IPS-15b (cell line): ENCODE results near the gene BEST2.
"Not testable (repeated sequence)": the region's sequence is repeated elsewhere in the genome, so short reads cannot be mapped to it uniquely, and the experiment has no call there.

Experiments used
- H3K27me3 ChIP-seq: one replicate; pipeline ENCODE4 v1.6.1; 2013; ENCODE audit warnings: low read length; ENCODE audit not compliant: control insufficient read depth, insufficient read depth
- H3K36me3 ChIP-seq: one replicate; pipeline ENCODE4 v1.6.1; 2013; ENCODE audit warnings: low read length; ENCODE audit not compliant: control insufficient read depth, insufficient read depth
- H3K4me1 ChIP-seq: one replicate; pipeline ENCODE4 v1.6.1; 2013; ENCODE audit warnings: mild to moderate bottlenecking, low read length; ENCODE audit not compliant: control insufficient read depth, insufficient read depth
- H3K4me3 ChIP-seq: one replicate; pipeline ENCODE4 v1.5.1; 2013; ENCODE audit warnings: low read depth, low read length
- H3K9ac ChIP-seq: one replicate; pipeline ENCODE4 v1.6.1; 2013; ENCODE audit warnings: low read depth, mild to moderate bottlenecking, low read length
- H3K9me3 ChIP-seq: one replicate; pipeline ENCODE4 v1.6.1; 2013; ENCODE audit warnings: mild to moderate bottlenecking, low read length; ENCODE audit not compliant: control insufficient read depth, insufficient read depth

The BEST2 gene

GRCh38 chr19:12791345-12792050 is 39.9 kb downstream of the BEST2 start, which contains the start of gene JUNB:
Gene JUNB (plus strand): TSS chr19:12791486. CDS start chr19:12791772, 286 bp downstream.
- Histone ChIP-seq H3K4me3 (peak within 1 kb of the TSS; percentile 87), H3K4me1 (peaks cover 22% of the 10 kb centered on the region), H3K27me3 (peaks cover 3% of the 10 kb centered on the region), H3K9me3 (no peaks in the 10 kb centered on the region), H3K9ac (peak within 1 kb of the TSS; percentile 70), H3K36me3 (no peaks in the 10 kb centered on the region)

GRCh38 chr19:12792051-12792852 is 40.7 kb downstream of the BEST2 start:
- Histone ChIP-seq H3K9ac (peak overlapping the region; percentile 70), H3K27me3 (peaks cover 3% of the 10 kb centered on the region), H3K4me1 (peaks cover 22% of the 10 kb centered on the region), H3K9me3 (no peaks in the 10 kb centered on the region), H3K4me3 (peak overlapping the region; percentile 87), H3K36me3 (no peaks in the 10 kb centered on the region)

GRCh38 chr19:12792853-12793289 is 41.3 kb downstream of the BEST2 start:
- H3K27me3 ChIP-seq = peaks cover 3% of the 10 kb centered on the region
- no peaks in the 10 kb centered on the region for H3K36me3 ChIP-seq
- H3K4me1 ChIP-seq = peaks cover 22% of the 10 kb centered on the region
- H3K4me3 ChIP-seq = peak overlapping the region; percentile 87
- H3K9me3 ChIP-seq = no peaks in the 10 kb centered on the region
- peak overlapping the region; percentile 37 for H3K9ac ChIP-seq

GRCh38 chr19:12793290-12794195 is 42.0 kb downstream of the BEST2 start:
- Histone ChIP-seq H3K36me3 (no peaks in the 10 kb centered on the region), H3K9me3 (no peaks in the 10 kb centered on the region), H3K9ac (no peak overlapping the region), H3K4me3 (peak overlapping the region; percentile 87), H3K27me3 (peaks cover 3% of the 10 kb centered on the region), H3K4me1 (peaks cover 16% of the 10 kb centered on the region)

GRCh38 chr19:12794196-12794941 is 42.8 kb downstream of the BEST2 start:
- H3K36me3 ChIP-seq = peaks cover 2% of the 10 kb centered on the region
- H3K9me3 ChIP-seq = no peaks in the 10 kb centered on the region
- H3K9ac ChIP-seq = no peak overlapping the region
- H3K4me1 ChIP-seq = peaks cover 16% of the 10 kb centered on the region
- peak overlapping the region; percentile 49 for H3K4me3 ChIP-seq
- H3K27me3 ChIP-seq = peaks cover 3% of the 10 kb centered on the region

GRCh38 chr19:12794971-12795381 is 43.4 kb downstream of the BEST2 start:
- Histone ChIP-seq H3K4me1 (peaks cover 16% of the 10 kb centered on the region), H3K9ac (no peak overlapping the region), H3K36me3 (peaks cover 8% of the 10 kb centered on the region), H3K4me3 (no peak overlapping the region), H3K27me3 (peaks cover 3% of the 10 kb centered on the region), H3K9me3 (no peaks in the 10 kb centered on the region)

- no peaks in the 10 kb centered on the region for H3K27me3 ChIP-seq
- no peak overlapping the region for H3K9ac ChIP-seq
- peaks cover 17% of the 10 kb centered on the region for H3K36me3 ChIP-seq
- no peaks in the 10 kb centered on the region for H3K9me3 ChIP-seq
- H3K4me3 ChIP-seq = peak overlapping the region; percentile 28
- peaks cover 15% of the 10 kb centered on the region for H3K4me1 ChIP-seq
Observed at GRCh38 chr19:12796146-12797071, 44.8 kb downstream of the BEST2 start.

- H3K27me3 ChIP-seq = peaks cover under 1% of the 10 kb centered on the region
- H3K9ac ChIP-seq = no peak overlapping the region
- H3K4me3 ChIP-seq = no peak overlapping the region
- peaks cover 17% of the 10 kb centered on the region for H3K36me3 ChIP-seq
- peaks cover 15% of the 10 kb centered on the region for H3K4me1 ChIP-seq
- H3K9me3 ChIP-seq = no peaks in the 10 kb centered on the region
Observed at GRCh38 chr19:12797141-12797587, 45.6 kb downstream of the BEST2 start.

GRCh38 chr19:12797607-12798006 is 46.0 kb downstream of the BEST2 start:
- not testable (repeated sequence) for H3K9ac ChIP-seq, H3K4me3 ChIP-seq, H3K27me3 ChIP-seq, H3K9me3 ChIP-seq
- H3K36me3 ChIP-seq = peaks cover 17% of the 10 kb centered on the region
- H3K4me1 ChIP-seq = peaks cover 18% of the 10 kb centered on the region

GRCh38 chr19:12799742-12800465 is 48.3 kb downstream of the BEST2 start:
- peaks cover 15% of the 10 kb centered on the region for H3K4me1 ChIP-seq
- peaks cover 8% of the 10 kb centered on the region for H3K27me3 ChIP-seq
- no peaks in the 10 kb centered on the region for H3K9me3 ChIP-seq
- H3K36me3 ChIP-seq = peaks cover 17% of the 10 kb centered on the region
- no peak overlapping the region for H3K9ac ChIP-seq
- peak overlapping the region; percentile 96 for H3K4me3 ChIP-seq
